Measurements from ENCODE around the gene GRM4.

Gene GRM4

GRCh38 chr6:34065466-34066217 is 80.2 kb downstream of the GRM4 start:
- no peak overlapping the region for H3K4me3 Mint-ChIP-seq
- H3K36me3 Mint-ChIP-seq (ENCODE audit: low read depth): no peaks in the 10 kb centered on the region
- H3K4me1 Mint-ChIP-seq (ENCODE audit: low read depth): no peaks in the 10 kb centered on the region
- H3K27me3 Mint-ChIP-seq (ENCODE audit: low read depth): no peaks in the 10 kb centered on the region
- H3K27ac Mint-ChIP-seq: no peak overlapping the region
- H3K9me3 Mint-ChIP-seq: no peaks in the 10 kb centered on the region

GRCh38 chr6:34064675-34065074 is 81.2 kb downstream of the GRM4 start:
- no peaks in the 10 kb centered on the region for H3K9me3 Mint-ChIP-seq
- H3K36me3 Mint-ChIP-seq (ENCODE audit: low read depth): no peaks in the 10 kb centered on the region
- no peaks in the 10 kb centered on the region for H3K27me3 Mint-ChIP-seq (ENCODE audit: low read depth)
- H3K4me1 Mint-ChIP-seq (ENCODE audit: low read depth): no peaks in the 10 kb centered on the region
- no peak overlapping the region for H3K27ac Mint-ChIP-seq
- no peak overlapping the region for H3K4me3 Mint-ChIP-seq

- Mint-ChIP-seq H3K9me3 (no peaks in the 10 kb centered on the region), H3K4me3 (no peak overlapping the region), H3K4me1 (ENCODE audit: low read depth) (no peaks in the 10 kb centered on the region), H3K36me3 (ENCODE audit: low read depth) (no peaks in the 10 kb centered on the region), H3K27me3 (ENCODE audit: low read depth) (no peaks in the 10 kb centered on the region), H3K27ac (no peak overlapping the region)
Measured at GRCh38 chr6:34063651-34064050, 82.2 kb downstream of the GRM4 start.

GRCh38 chr6:34062815-34063214 is 83.1 kb downstream of the GRM4 start:
- no peaks in the 10 kb centered on the region for H3K36me3 Mint-ChIP-seq (ENCODE audit: low read depth)
- H3K4me1 Mint-ChIP-seq (ENCODE audit: low read depth): no peaks in the 10 kb centered on the region
- H3K27me3 Mint-ChIP-seq (ENCODE audit: low read depth): no peaks in the 10 kb centered on the region
- no peaks in the 10 kb centered on the region for H3K9me3 Mint-ChIP-seq
- no peak overlapping the region for H3K4me3 Mint-ChIP-seq
- no peak overlapping the region for H3K27ac Mint-ChIP-seq

- no peaks in the 10 kb centered on the region for H3K9me3 Mint-ChIP-seq
- H3K27me3 Mint-ChIP-seq (ENCODE audit: low read depth): no peaks in the 10 kb centered on the region
- no peaks in the 10 kb centered on the region for H3K4me1 Mint-ChIP-seq (ENCODE audit: low read depth)
Measured at GRCh38 chr6:34062156-34062555, 83.7 kb downstream of the GRM4 start.

GRCh38 chr6:34061348-34061747 is 84.5 kb downstream of the GRM4 start:
- Mint-ChIP-seq H3K4me1 (ENCODE audit: low read depth) (no peaks in the 10 kb centered on the region), H3K4me3 (no peak overlapping the region)

More at GRCh38 chr6:34062156-34062555, 83.7 kb downstream of the GRM4 start:
- Mint-ChIP-seq H3K27ac (no peak overlapping the region), H3K36me3 (ENCODE audit: low read depth) (no peaks in the 10 kb centered on the region), H3K4me3 (no peak overlapping the region)

GRCh38 chr6:34059914-34060313 is 86.0 kb downstream of the GRM4 start:
- no peaks in the 10 kb centered on the region for H3K9me3 Mint-ChIP-seq
- H3K4me3 Mint-ChIP-seq: no peak overlapping the region
- H3K27ac Mint-ChIP-seq: no peak overlapping the region
- H3K4me1 Mint-ChIP-seq (ENCODE audit: low read depth): peaks cover 6% of the 10 kb centered on the region
- no peaks in the 10 kb centered on the region for H3K27me3 Mint-ChIP-seq (ENCODE audit: low read depth)
- no peaks in the 10 kb centered on the region for H3K36me3 Mint-ChIP-seq (ENCODE audit: low read depth)

More at GRCh38 chr6:34061348-34061747, 84.5 kb downstream of the GRM4 start:
- H3K27ac Mint-ChIP-seq: no peak overlapping the region
- H3K27me3 Mint-ChIP-seq (ENCODE audit: low read depth): no peaks in the 10 kb centered on the region
- H3K36me3 Mint-ChIP-seq (ENCODE audit: low read depth): no peaks in the 10 kb centered on the region
- no peaks in the 10 kb centered on the region for H3K9me3 Mint-ChIP-seq

- Mint-ChIP-seq H3K9me3 (no peaks in the 10 kb centered on the region), H3K4me3 (no peak overlapping the region), H3K4me1 (ENCODE audit: low read depth) (peaks cover 6% of the 10 kb centered on the region), H3K27ac (no peak overlapping the region), H3K36me3 (ENCODE audit: low read depth) (no peaks in the 10 kb centered on the region), H3K27me3 (ENCODE audit: low read depth) (no peaks in the 10 kb centered on the region)
Measured at GRCh38 chr6:34059136-34059731, 86.7 kb downstream of the GRM4 start.

- H3K27ac Mint-ChIP-seq: no peak overlapping the region
- no peak overlapping the region for H3K4me3 Mint-ChIP-seq
- H3K4me1 Mint-ChIP-seq (ENCODE audit: low read depth): peaks cover 6% of the 10 kb centered on the region
- no peaks in the 10 kb centered on the region for H3K9me3 Mint-ChIP-seq
- H3K36me3 Mint-ChIP-seq (ENCODE audit: low read depth): no peaks in the 10 kb centered on the region
- H3K27me3 Mint-ChIP-seq (ENCODE audit: low read depth): no peaks in the 10 kb centered on the region
Measured at GRCh38 chr6:34057790-34058189, 88.1 kb downstream of the GRM4 start.

- no peaks in the 10 kb centered on the region for H3K9me3 Mint-ChIP-seq
- H3K27me3 Mint-ChIP-seq (ENCODE audit: low read depth): no peaks in the 10 kb centered on the region
- peaks cover 6% of the 10 kb centered on the region for H3K4me1 Mint-ChIP-seq (ENCODE audit: low read depth)
- no peaks in the 10 kb centered on the region for H3K36me3 Mint-ChIP-seq (ENCODE audit: low read depth)
- H3K4me3 Mint-ChIP-seq: no peak overlapping the region
- no peak overlapping the region for H3K27ac Mint-ChIP-seq
Measured at GRCh38 chr6:34057191-34057590, 88.7 kb downstream of the GRM4 start.

GRCh38 chr6:34056305-34057108 is 89.4 kb downstream of the GRM4 start:
- Mint-ChIP-seq H3K27me3 (ENCODE audit: low read depth) (no peaks in the 10 kb centered on the region), H3K4me1 (ENCODE audit: low read depth) (peaks cover 6% of the 10 kb centered on the region), H3K4me3 (no peak overlapping the region), H3K27ac (no peak overlapping the region), H3K36me3 (ENCODE audit: low read depth) (no peaks in the 10 kb centered on the region), H3K9me3 (no peaks in the 10 kb centered on the region)

GRCh38 chr6:34055223-34055933 is 90.5 kb downstream of the GRM4 start:
- no peaks in the 10 kb centered on the region for H3K27me3 Mint-ChIP-seq (ENCODE audit: low read depth)
- H3K27ac Mint-ChIP-seq: no peak overlapping the region
- H3K36me3 Mint-ChIP-seq (ENCODE audit: low read depth): no peaks in the 10 kb centered on the region
- peaks cover 6% of the 10 kb centered on the region for H3K4me1 Mint-ChIP-seq (ENCODE audit: low read depth)
- no peaks in the 10 kb centered on the region for H3K9me3 Mint-ChIP-seq
- no peak overlapping the region for H3K4me3 Mint-ChIP-seq

- H3K9me3 Mint-ChIP-seq: no peaks in the 10 kb centered on the region
- H3K4me1 Mint-ChIP-seq (ENCODE audit: low read depth): peaks cover 6% of the 10 kb centered on the region
- no peaks in the 10 kb centered on the region for H3K36me3 Mint-ChIP-seq (ENCODE audit: low read depth)
- no peak overlapping the region for H3K4me3 Mint-ChIP-seq
- H3K27me3 Mint-ChIP-seq (ENCODE audit: low read depth): no peaks in the 10 kb centered on the region
- no peak overlapping the region for H3K27ac Mint-ChIP-seq
Measured at GRCh38 chr6:34053721-34054120, 92.2 kb downstream of the GRM4 start.

- Mint-ChIP-seq H3K9me3 (no peaks in the 10 kb centered on the region), H3K4me1 (ENCODE audit: low read depth) (peaks cover 6% of the 10 kb centered on the region), H3K36me3 (ENCODE audit: low read depth) (no peaks in the 10 kb centered on the region), H3K4me3 (no peak overlapping the region), H3K27ac (no peak overlapping the region), H3K27me3 (ENCODE audit: low read depth) (no peaks in the 10 kb centered on the region)
Measured at GRCh38 chr6:34052918-34053608, 92.8 kb downstream of the GRM4 start.

All from T-helper 1 cell treated with Interleukin-12 subunit alpha and Interleukin-12 subunit beta and Interleukin-4 antibody, amounts not matched to agents 30 μg/mL and 1 μg/mL, for 36 hours (primary cell).